K562 treated with DMSO at 1 percent for 24 hours (cell line): ENCODE measurements around the gene LIME1. TPM values are rescaled to one million over a fixed set of nuclear protein-coding genes. Genes with fewer than 3 reads are reported as not detected.

ENCODE experiments used
- total RNA-seq: library from RNA; unstranded; fragments of 300-600 nt; gene quantifications from 2 replicates; pipeline ENCODE4 v1.2.3, GENCODE V29; 2022; ENCODE audit warnings: low read depth; ENCODE audit not compliant: insufficient read depth

The LIME1 gene, protein sequence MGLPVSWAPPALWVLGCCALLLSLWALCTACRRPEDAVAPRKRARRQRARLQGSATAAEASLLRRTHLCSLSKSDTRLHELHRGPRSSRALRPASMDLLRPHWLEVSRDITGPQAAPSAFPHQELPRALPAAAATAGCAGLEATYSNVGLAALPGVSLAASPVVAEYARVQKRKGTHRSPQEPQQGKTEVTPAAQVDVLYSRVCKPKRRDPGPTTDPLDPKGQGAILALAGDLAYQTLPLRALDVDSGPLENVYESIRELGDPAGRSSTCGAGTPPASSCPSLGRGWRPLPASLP
- 11.9 and 18.2 TPM in 2 replicates for total RNA-seq

DNA sequence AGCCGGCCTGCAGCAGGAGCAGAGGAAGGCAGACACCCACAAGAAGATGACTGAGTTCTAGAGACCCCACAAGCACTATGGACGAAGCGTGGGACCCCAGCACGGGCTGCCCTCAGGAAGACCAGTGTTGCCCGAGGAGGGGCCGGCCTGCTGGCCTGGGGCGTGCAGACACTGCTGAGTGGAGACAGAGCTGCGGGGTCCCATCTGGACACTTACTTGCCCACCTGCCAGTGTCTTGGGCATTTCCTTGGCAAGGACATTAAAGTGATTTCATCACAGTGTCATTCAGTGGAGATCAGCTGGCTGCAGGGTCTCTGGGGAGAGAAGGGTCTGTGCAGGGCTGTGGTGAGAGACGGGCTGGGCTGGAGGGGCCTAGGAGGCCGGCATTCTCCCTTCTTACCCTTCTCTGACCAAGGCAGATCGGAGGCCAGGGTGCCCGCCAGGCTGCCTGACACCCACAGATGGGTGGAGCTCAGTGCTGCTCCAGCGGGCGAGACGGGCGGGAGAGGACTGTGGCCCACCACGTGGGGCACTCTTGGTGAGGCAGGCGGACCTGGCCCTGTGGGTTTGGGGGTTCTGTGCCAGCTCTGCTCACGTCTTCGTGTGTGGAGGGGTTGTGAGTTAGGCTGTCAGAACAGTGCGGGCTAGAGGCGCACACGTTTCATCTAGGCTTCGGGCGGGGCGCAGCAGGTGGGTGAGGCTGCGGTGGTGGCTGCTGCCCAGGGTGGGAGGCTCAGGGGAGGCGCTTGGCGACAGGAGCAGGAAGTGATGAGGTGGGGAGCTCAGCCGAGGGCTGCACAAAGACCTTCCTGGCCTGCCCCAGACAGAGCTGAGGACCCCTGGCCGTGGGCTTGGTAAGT, at the start of gene LIME1:
TSS of gene LIME1 (plus strand) at position 806 of the 860 bp plus-strand sequence. CDS start 886 bp downstream, outside the sequence.

GRCh38 chr20:63696628-63697356, 39.7 kb upstream of the LIME1 start, which contains the start of gene TNFRSF6B:
Gene TNFRSF6B, plus strand, starts transcription at chr20:63696652. Its CDS starts 116 bp downstream, at chr20:63696768.

GRCh38 chr20:63707558-63708300, 28.7 kb upstream of the LIME1 start, which contains the start of the genes ARFRP1 and ZGPAT:
Gene ARFRP1, minus strand, starts transcription at chr20:63707976. Its CDS starts 885 bp downstream, at chr20:63707091.
Gene ZGPAT, plus strand, starts transcription at chr20:63708039. Its CDS starts 542 bp downstream, at chr20:63708581.

GRCh38 chr20:63739130-63740069, 2.9 kb downstream of the LIME1 start, which contains the start of gene SLC2A4RG:
Gene SLC2A4RG, plus strand, starts transcription at chr20:63739776. Its CDS starts 137 bp downstream, at chr20:63739913.

Other genes with a start within 250 kb of the LIME1 start
- 65.5 and 86.4 TPM in 2 replicates for gene EEF1A2, start 237.6 kb upstream of the LIME1 start, total RNA-seq
- 270 and 283 TPM in 2 replicates for gene PPDPF, start 215.9 kb upstream of the LIME1 start, total RNA-seq
- gene PTK6, start 199.3 kb upstream of the LIME1 start, total RNA-seq = not detected in 2 replicates
- gene SRMS, start 188.9 kb upstream of the LIME1 start, total RNA-seq = 0.19 TPM in 1 of 2 replicates, not detected in the other
- 0.32 and 0.94 TPM in 2 replicates for gene FNDC11, start 182.5 kb upstream of the LIME1 start, total RNA-seq
- 52.0 and 53.4 TPM in 2 replicates for gene HELZ2, start 162.4 kb upstream of the LIME1 start, total RNA-seq
- 8.5 TPM in 2 replicates for gene GMEB2, start 109.6 kb upstream of the LIME1 start, total RNA-seq
- gene STMN3, start 83.2 kb upstream of the LIME1 start, total RNA-seq = 13.2 and 14.9 TPM in 2 replicates
- gene RTEL1, start 78.4 kb upstream of the LIME1 start, total RNA-seq = 8.9 and 10.5 TPM in 2 replicates
- gene TNFRSF6B, start 40.0 kb upstream of the LIME1 start, total RNA-seq = 2.2 and 2.4 TPM in 2 replicates
- 44.1 and 46.7 TPM in 2 replicates for gene ARFRP1, start 28.7 kb upstream of the LIME1 start, total RNA-seq
- gene ZGPAT, start 28.6 kb upstream of the LIME1 start, total RNA-seq = 19.1 and 20.8 TPM in 2 replicates
- 68.4 and 69.6 TPM in 2 replicates for gene SLC2A4RG, start 3.1 kb downstream of the LIME1 start, total RNA-seq
- 3.3 and 4.4 TPM in 2 replicates for gene ZBTB46, start 94.6 kb downstream of the LIME1 start, total RNA-seq
- gene ABHD16B, start 124.8 kb downstream of the LIME1 start, total RNA-seq = 11.7 and 17.2 TPM in 2 replicates
- gene TPD52L2, start 128.6 kb downstream of the LIME1 start, total RNA-seq = 78.6 and 83.0 TPM in 2 replicates
- gene DNAJC5, start 158.5 kb downstream of the LIME1 start, total RNA-seq = 48.7 and 51.1 TPM in 2 replicates
- gene UCKL1, start 219.8 kb downstream of the LIME1 start, total RNA-seq = 53.7 and 57.4 TPM in 2 replicates
- gene ZNF512B, start 233.3 kb downstream of the LIME1 start, total RNA-seq = 14.9 TPM in 2 replicates
- gene SAMD10, start 243.0 kb downstream of the LIME1 start, total RNA-seq = 6.2 and 6.5 TPM in 2 replicates
- gene PRPF6, start 244.5 kb downstream of the LIME1 start, total RNA-seq = 111 and 121 TPM in 2 replicates